ENCODE measurements around the gene MED26.

- no peak for TF ChIP-seq GATA2 (IDR thresholded peaks at IDR 0.05; ENCODE audit: low read depth, low read length)
- TF ChIP-seq GATA3 (IDR thresholded peaks at IDR 0.05; ENCODE audit: low read depth, low read length), result no peak
Measured at GRCh38 chr19:16659464-16659831, 31.4 kb upstream of the MED26 start.

Data from SH-SY5Y (cell line).